Trophoblast cell (in vitro differentiated cells and primary cell): Measurements from ENCODE around the gene RALGDS.
"Not testable (repeated sequence)": the region's sequence is repeated elsewhere in the genome, so short reads cannot be mapped to it uniquely, and the experiment has no call there.

Experiments
- DNase-seq, 2 donors: peaks; one replicate each; pipeline ENCODE4 v3.0.0-alpha.2; 2016
- H2AFZ ChIP-seq: 2 replicates; pipeline ENCODE4 v1.6.1; 2013; ENCODE audit warnings: low read length, moderate library complexity, mild to moderate bottlenecking; ENCODE audit not compliant: insufficient read depth, poor library complexity
- H2AK5ac ChIP-seq: 2 replicates; pipeline ENCODE4 v1.6.1; 2013; ENCODE audit warnings: mild to moderate bottlenecking, low read length
- H2BK120ac ChIP-seq: 2 replicates; pipeline ENCODE4 v1.6.1; 2013; ENCODE audit warnings: low read length, mild to moderate bottlenecking, moderate library complexity; ENCODE audit not compliant: insufficient read depth, poor library complexity
- H2BK12ac ChIP-seq: 2 replicates; pipeline ENCODE4 v1.6.1; 2013; ENCODE audit warnings: mild to moderate bottlenecking, low read length, moderate library complexity
- H2BK5ac ChIP-seq: 2 replicates; pipeline ENCODE4 v1.6.1; 2013; ENCODE audit warnings: low read length, low read depth, moderate library complexity, mild to moderate bottlenecking; ENCODE audit not compliant: poor library complexity
- H3K14ac ChIP-seq: 2 replicates; pipeline ENCODE4 v1.6.1; 2013; ENCODE audit warnings: mild to moderate bottlenecking, low read length
- H3K18ac ChIP-seq: 2 replicates; pipeline ENCODE4 v1.6.1; 2013; ENCODE audit warnings: mild to moderate bottlenecking, low read length
- H3K23ac ChIP-seq: 2 replicates; pipeline ENCODE4 v1.6.1; 2013; ENCODE audit warnings: low read length
- H3K27ac ChIP-seq: 2 replicates; pipeline ENCODE4 v1.5.1; 2013; ENCODE audit warnings: low read depth, mild to moderate bottlenecking, inconsistent platforms, low read length, moderate library complexity
- H3K27me3 ChIP-seq: 2 replicates; pipeline ENCODE4 v1.6.1; 2013; ENCODE audit warnings: inconsistent platforms, mild to moderate bottlenecking, low read length, moderate library complexity; ENCODE audit not compliant: insufficient read depth
- H3K36me3 ChIP-seq, 2 experiments: 1 replicate in 1 of 2; 2 replicates in 1 of 2; pipeline ENCODE4 v1.6.1; 2013; ENCODE audit warnings: low read length in 2 of 2, mild to moderate bottlenecking in 2 of 2, moderate library complexity in 1 of 2; ENCODE audit not compliant: insufficient read depth in 2 of 2, control insufficient read depth in 1 of 2
- H3K4ac ChIP-seq: 2 replicates; pipeline ENCODE4 v1.6.1; 2013; ENCODE audit warnings: low read depth, mild to moderate bottlenecking, low read length, moderate library complexity
- H3K4me1 ChIP-seq, 2 experiments: 1 replicate in 1 of 2; 2 replicates in 1 of 2; pipeline ENCODE4 v1.6.1; 2013; ENCODE audit warnings: low read length in 2 of 2, mild to moderate bottlenecking in 2 of 2, moderate library complexity in 1 of 2; ENCODE audit not compliant: insufficient read depth in 2 of 2, control insufficient read depth in 1 of 2
- H3K4me2 ChIP-seq: 2 replicates; pipeline ENCODE4 v1.6.1; 2013; ENCODE audit warnings: inconsistent platforms, mild to moderate bottlenecking, low read length, moderate library complexity
- H3K4me3 ChIP-seq: 2 replicates; pipeline ENCODE4 v1.5.1; 2013; ENCODE audit warnings: mild to moderate bottlenecking, low read depth, low read length, inconsistent platforms
- H3K79me1 ChIP-seq: one replicate; pipeline ENCODE4 v1.6.1; 2013; ENCODE audit warnings: low read length
- H3K79me2 ChIP-seq: 2 replicates; pipeline ENCODE4 v1.6.1; 2013; ENCODE audit warnings: low read length, mild to moderate bottlenecking; ENCODE audit not compliant: control insufficient read depth, insufficient read depth, poor library complexity
- H3K9ac ChIP-seq: 2 replicates; pipeline ENCODE4 v1.6.1; 2013; ENCODE audit warnings: mild to moderate bottlenecking, low read length
- H3K9me3 ChIP-seq: 2 replicates; pipeline ENCODE4 v1.6.1; 2013; ENCODE audit warnings: low read depth, mild to moderate bottlenecking, control low read depth, inconsistent platforms, low read length; ENCODE audit not compliant: insufficient read depth
- H4K12ac ChIP-seq: 2 replicates; pipeline ENCODE4 v1.6.1; 2013; ENCODE audit warnings: low read depth, mild to moderate bottlenecking, low read length, moderate library complexity
- H4K8ac ChIP-seq: 2 replicates; pipeline ENCODE4 v1.6.1; 2013; ENCODE audit warnings: low read depth, mild to moderate bottlenecking, low read length, moderate library complexity
- H4K91ac ChIP-seq: one replicate; pipeline ENCODE4 v1.6.1; 2013; ENCODE audit warnings: low read depth, mild to moderate bottlenecking, low read length, moderate library complexity
- WGBS: extraction: QIAGEN DNeasy Blood & Tissue Kit; methylation state at CpG from one replicate; pipeline ENCODE4 v1.1.7; 2013; ENCODE audit warnings: missing lambda C conversion rate; ENCODE audit not compliant: insufficient read length, insufficient coverage; ENCODE audit errors: extremely low coverage; 5-methylcytosine and 5-hydroxymethylcytosine counted together

RALGDS gene

GRCh38 chr9:133086894-133087293, 34.1 kb downstream of the RALGDS start:
- Histone ChIP-seq H3K79me2 (no peaks in the 10 kb centered on the region), H3K9ac (no peak overlapping the region), H3K79me1 (no peaks in the 10 kb centered on the region), H2BK5ac (no peak overlapping the region), H3K18ac (no peak overlapping the region), H3K36me3 (no peaks in the 10 kb centered on the region), H2AFZ (no peak overlapping the region), H3K14ac (no peak overlapping the region), H4K8ac (no peak overlapping the region), H2BK120ac (no peak overlapping the region), H3K9me3 (peaks cover 2% of the 10 kb centered on the region), H3K23ac (no peak overlapping the region), H3K27ac (no peak overlapping the region), H3K4me3 (no peak overlapping the region), H2BK12ac (no peak overlapping the region), H4K91ac (no peak overlapping the region), H3K4me1 (no peaks in the 10 kb centered on the region), H3K4me2 (no peak overlapping the region), H3K27me3 (no peaks in the 10 kb centered on the region), H4K12ac (no peak overlapping the region), H2AK5ac (no peak overlapping the region), H3K4ac (no peak overlapping the region)
- WGBS = no CpG with 5 or more reads among the region's 15 CpGs
- no peak for DNase-seq

DNA sequence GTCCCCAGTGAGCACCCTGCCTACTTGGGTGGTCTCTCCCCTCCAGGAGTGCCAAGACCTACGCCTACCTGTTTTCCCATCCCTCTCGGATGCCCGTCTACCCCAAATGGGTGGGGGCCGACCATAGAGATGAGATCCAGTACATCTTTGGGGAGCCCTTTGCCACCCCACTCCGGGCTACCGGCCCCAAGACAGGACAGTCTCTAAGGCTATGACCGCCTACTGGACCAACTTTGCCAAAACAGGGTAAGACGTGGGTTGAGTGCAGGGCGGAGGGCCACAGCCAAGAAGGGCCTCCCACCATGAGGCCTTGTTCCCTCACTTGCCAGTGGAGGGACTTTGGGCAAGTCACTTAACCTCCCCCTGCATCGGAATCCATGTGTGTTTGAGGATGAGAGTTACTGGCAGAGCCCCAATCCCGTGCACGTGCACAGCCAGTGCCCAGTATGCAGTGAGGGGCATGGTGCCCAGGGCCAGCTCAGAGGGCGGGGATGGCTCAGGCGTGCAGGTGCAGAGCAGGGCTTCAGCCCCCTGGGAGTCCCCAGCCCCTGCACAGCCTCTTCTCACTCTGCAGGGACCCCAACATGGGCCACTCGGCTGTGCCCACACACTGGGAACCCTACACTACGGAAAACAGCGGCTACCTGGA, 34.7 kb downstream of the RALGDS start:
- not testable (repeated sequence) for DNase-seq, H3K27ac ChIP-seq, H3K9ac ChIP-seq, H4K8ac ChIP-seq, H2BK5ac ChIP-seq, H2BK12ac ChIP-seq, H3K4me3 ChIP-seq, H3K36me3 ChIP-seq, H3K23ac ChIP-seq, H2BK120ac ChIP-seq, H3K4me1 ChIP-seq, H3K9me3 ChIP-seq, H3K4ac ChIP-seq, H3K27me3 ChIP-seq, H3K4me2 ChIP-seq, H2AK5ac ChIP-seq, H3K79me1 ChIP-seq, H2AFZ ChIP-seq, H3K79me2 ChIP-seq, H4K12ac ChIP-seq, H3K14ac ChIP-seq, H4K91ac ChIP-seq, H3K18ac ChIP-seq
- WGBS = no CpG with 5 or more reads among the region's 17 CpGs

- H3K23ac ChIP-seq, H3K4me3 ChIP-seq, H3K36me3 ChIP-seq, H2AFZ ChIP-seq, H2BK5ac ChIP-seq, H3K9ac ChIP-seq, H4K8ac ChIP-seq, H4K91ac ChIP-seq, H3K27ac ChIP-seq, H3K27me3 ChIP-seq, H3K4me1 ChIP-seq, H3K79me2 ChIP-seq, H3K18ac ChIP-seq, H2BK120ac ChIP-seq, DNase-seq, H3K9me3 ChIP-seq, H3K4me2 ChIP-seq, H2AK5ac ChIP-seq, H3K14ac ChIP-seq, H4K12ac ChIP-seq, H3K4ac ChIP-seq, H3K79me1 ChIP-seq, H2BK12ac ChIP-seq: not testable (repeated sequence)
- no CpG with 5 or more reads among the region's 9 CpGs for WGBS
These were observed 37.4 kb downstream of the RALGDS start for GRCh38 chr9:133083688-133084087.

DNA sequence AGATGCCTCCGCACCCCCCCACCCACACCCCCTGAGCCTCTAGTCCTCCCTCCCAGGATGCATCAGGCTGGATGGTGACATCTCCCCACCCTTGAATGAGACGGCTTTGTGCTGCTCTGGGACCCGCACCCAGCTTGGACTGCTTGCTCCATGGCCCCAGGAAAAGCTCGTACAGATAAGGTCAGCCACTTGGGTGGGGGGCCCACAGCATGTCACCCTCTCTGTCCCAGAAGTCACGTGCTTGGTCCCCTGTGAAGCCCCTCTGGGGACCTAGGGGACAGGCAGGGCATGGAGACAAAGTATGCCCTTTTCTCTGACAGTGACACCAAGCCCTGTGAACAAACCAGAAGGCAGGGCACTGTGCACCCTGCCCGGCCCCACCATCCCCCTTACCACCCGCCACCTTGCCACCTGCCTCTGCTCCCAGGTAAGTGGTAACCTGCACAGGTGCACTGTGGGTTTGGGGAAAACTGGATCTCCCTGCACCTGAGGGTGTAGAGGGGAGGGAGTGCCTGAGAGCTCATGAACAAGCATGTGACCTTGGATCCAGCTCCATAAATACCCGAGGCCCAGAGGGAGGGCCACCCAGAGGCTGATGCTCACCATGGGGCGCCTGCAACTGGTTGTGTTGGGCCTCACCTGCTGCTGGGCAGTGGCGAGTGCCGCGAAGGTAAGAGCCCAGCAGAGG, 38.9 kb downstream of the RALGDS start:
- WGBS = no CpG with 5 or more reads among the region's 12 CpGs

More for the DNA sequence above, 38.9 kb downstream of the RALGDS start:
- not testable (repeated sequence) for H4K12ac ChIP-seq, H3K4me3 ChIP-seq, H3K27ac ChIP-seq, H3K27me3 ChIP-seq, H3K4me2 ChIP-seq, H3K4ac ChIP-seq, H2BK120ac ChIP-seq, H3K79me2 ChIP-seq, H4K8ac ChIP-seq, H2BK5ac ChIP-seq, H3K14ac ChIP-seq, H3K4me1 ChIP-seq, H3K18ac ChIP-seq, DNase-seq, H3K36me3 ChIP-seq, H3K79me1 ChIP-seq, H3K9me3 ChIP-seq, H2AFZ ChIP-seq, H2AK5ac ChIP-seq, H3K9ac ChIP-seq, H2BK12ac ChIP-seq, H3K23ac ChIP-seq
- H4K91ac ChIP-seq = peak overlapping the region; percentile 11
